HG03432 (cell line): ENCODE measurements around the gene PRKAR1A.

Experiments
- ATAC-seq: cut with Tn5 transposase; IDR thresholded peaks from one replicate; pipeline ENCODE4 v1.9.1; 2021; ENCODE audit warnings: mild to moderate bottlenecking, moderate library complexity; ENCODE audit not compliant: unreplicated experiment

The PRKAR1A gene

GRCh38 chr17:68541816-68542215 is 29.6 kb downstream of the PRKAR1A start:
- no peak for ATAC-seq

- no peak for ATAC-seq
Measured at GRCh38 chr17:68542698-68543463, 30.7 kb downstream of the PRKAR1A start.

DNA sequence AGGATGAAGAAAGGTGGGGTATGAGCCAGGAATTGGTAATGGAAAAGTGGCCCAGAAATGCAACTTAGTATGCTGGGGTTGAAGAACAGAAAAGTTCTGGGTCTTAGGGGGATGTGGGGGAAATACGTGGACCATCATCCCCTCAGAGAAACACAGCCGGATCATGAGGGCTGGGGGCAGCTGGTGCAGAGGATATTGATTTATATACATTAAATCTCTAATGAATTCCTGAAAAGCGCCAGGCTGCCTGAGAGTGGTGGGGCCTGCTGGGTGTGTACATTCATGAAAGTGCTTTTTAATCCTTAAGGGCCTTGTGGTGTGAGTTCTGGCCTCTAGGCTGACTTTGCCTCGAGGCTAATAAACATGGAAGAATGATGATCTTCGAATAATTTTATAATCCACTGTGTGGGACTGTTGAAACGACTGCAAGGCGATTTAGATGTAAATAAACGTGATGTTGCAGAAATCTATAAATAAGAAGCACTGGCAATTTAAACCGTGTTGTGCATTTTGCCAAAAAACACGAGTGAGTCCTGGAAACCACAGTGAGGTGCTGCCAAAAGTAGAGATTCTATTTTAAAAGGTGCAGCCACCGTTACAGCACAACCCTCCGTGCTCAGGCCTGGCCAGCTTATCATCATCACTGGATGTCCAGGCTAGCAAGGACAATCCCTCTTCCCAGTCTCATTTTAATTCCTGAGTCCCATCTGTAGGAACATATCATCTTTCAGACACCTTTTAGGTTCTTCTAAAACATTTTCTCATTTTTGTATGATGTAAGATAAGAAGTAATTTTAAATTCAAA is 32.1 kb downstream of the PRKAR1A start:
- no peak for ATAC-seq

DNA sequence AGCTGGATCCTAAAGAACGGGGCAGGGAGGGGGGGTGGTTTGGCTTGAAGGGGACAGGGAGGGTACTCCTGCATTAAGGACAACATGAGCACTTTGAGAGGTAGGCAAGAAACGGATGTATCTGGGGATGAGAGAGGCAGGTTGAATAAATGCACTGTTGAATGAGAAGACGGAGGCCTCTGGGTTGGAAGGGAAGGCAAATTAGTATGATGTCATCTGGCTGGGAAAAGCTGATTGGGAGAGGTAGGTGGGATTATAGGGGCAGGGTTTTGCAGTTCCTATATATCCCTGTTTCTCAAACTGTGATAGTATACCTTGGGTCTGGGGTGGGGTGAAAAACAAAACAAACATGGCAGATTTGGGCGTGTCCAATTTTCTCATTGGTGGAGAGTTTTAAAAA is 44.3 kb downstream of the PRKAR1A start:
- ATAC-seq: no peak

DNA sequence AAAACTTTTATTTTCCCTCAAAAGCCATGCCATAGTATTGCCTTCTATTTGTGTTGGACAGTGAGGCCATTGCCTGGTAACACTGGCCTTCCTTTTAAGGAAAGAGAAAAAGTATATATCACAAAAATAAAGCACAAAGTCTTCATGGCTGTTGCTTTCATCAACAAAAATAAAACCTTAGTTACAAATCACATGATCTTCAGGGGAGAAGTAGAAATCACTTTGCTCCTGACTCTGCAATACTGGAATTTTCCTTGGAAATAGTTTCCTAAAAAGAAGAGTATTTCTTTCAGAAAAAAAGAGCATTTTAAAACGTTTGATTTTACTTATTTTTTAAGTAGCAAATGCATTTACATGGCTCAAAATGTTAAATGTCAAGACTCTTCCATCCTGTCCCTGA is 47.1 kb downstream of the PRKAR1A start:
- ATAC-seq: no peak

GRCh38 chr17:68560966-68561720 is 48.9 kb downstream of the PRKAR1A start:
- no peak for ATAC-seq

DNA sequence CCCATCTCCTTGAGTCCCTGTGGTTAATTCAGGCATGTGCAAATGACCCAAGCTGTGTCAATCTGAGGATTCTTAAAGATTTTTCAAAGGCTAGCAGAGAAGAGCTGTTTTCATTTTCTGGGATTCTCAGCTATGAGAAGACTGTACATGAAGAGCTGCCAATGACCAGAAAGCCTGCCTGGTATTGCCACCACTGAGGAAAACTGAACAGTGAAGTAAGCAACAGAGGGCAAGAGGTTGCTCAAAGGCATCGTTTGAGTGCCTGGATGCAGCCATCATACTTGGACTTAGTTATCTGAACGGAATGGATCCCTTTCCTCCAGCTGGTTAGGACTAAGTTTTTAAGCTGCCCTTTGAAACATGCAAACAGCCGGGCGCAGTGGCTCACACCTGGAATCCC is 50.5 kb downstream of the PRKAR1A start:
- ATAC-seq: no peak

DNA sequence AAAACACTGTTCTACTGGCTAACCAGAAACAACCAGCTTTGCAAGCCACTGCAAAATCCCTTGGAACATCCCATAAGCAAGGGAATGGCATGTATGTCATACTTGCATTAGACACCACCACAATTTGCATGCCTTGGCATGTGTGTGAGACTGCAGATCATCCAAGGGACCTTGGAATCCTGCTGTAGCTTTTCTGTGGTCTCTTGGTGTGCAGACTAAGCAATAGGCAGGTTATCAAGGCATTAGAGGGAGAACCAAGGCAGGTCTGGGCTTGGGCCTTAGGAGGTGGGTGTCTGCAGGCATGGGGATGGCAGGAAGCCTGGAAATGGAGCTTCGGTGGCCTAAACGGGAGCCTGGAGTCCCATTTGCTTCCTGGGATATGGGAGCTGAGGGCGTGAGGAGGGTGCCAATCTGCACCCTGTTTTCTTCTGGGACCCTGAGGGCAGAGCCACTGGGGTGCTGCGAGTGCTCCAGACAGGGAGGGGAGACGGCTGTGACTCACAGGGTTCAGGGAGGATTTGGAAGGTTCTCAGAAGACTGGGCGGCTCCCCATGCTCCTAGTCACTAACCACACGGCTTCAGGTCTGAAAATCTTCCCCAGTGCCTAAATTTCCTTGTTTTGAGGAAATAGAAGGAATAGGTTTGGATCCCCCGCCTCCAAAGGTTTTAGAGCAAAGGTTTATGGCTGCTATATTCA is 52.3 kb downstream of the PRKAR1A start:
- ATAC-seq: no peak

GRCh38 chr17:68565661-68566441 is 53.6 kb downstream of the PRKAR1A start:
- no peak for ATAC-seq

GRCh38 chr17:68566442-68566738 is 54.2 kb downstream of the PRKAR1A start:
- ATAC-seq: no peak

DNA sequence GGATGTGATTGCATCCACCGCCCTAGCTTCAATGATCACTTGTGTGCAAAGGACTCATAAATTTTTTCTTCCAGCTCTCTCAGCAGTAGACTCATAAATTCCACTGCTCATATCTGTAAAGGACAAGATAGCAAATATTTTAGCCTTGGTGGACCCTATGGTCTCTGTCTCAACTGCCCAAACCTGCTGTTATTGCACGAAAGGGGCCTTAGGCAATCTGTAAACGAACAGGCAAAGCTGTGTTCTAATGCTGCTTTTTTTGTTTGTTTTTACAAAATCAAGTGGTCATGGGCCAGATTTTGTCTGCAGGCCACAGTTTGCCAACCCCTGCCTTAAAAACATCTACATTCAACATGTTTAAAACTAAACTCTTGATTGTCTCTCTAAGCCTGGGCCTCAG is 54.8 kb downstream of the PRKAR1A start:
- ATAC-seq: no peak

DNA sequence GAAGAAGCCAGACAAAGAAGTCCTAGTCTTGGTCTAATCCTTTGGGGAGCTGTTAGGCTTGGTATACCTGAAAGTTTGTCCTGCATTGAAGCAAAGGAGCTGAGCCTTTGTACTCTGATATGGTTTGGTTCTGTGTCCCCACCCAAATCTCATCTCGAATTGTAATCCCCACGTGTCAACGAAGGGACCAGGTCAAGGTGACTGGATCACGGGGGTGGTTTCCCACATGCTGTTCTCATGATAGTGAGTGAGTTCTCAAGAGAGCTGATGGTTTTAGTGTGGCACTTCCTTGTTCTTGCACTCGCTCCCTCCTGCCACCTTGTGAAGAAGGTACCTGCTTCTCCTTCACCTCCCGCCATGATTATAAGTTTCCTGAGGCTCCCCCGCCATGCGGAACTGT is 55.4 kb downstream of the PRKAR1A start:
- no peak for ATAC-seq

GRCh38 chr17:68568581-68568980 is 56.4 kb downstream of the PRKAR1A start:
- ATAC-seq: no peak

DNA sequence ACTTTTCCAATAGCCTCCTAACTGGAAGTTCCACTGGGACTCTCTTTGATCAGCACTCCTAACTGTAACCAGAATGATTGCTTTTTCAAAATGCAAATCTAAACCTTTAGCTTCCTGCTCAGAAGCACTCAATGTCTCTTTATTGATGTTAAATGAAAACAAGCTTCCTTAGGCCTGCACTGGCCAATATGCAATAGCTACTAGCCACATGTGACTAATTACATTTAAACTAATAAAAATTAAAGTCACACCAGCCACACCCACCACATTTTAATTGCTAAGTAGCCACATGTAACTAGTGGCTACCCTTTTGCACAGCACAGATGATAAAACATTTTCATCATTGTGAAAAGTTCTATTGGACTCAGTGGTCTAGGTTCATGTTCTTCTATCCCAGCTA is 57.1 kb downstream of the PRKAR1A start:
- ATAC-seq: no peak

- no peak for ATAC-seq
Measured at GRCh38 chr17:68570526-68570925, 58.3 kb downstream of the PRKAR1A start.

- no peak for ATAC-seq
Measured at GRCh38 chr17:68572138-68572842, 60.1 kb downstream of the PRKAR1A start.

- ATAC-seq: no peak
Measured at GRCh38 chr17:68573338-68573737, 61.1 kb downstream of the PRKAR1A start.

- no peak for ATAC-seq
Measured at GRCh38 chr17:68576137-68576536, 63.9 kb downstream of the PRKAR1A start.

GRCh38 chr17:68576811-68577496 is 64.7 kb downstream of the PRKAR1A start:
- ATAC-seq: no peak
